GM23248 (cell line): ENCODE data around the gene NDUFS7. TPM values are rescaled to one million over a fixed set of nuclear protein-coding genes. Genes with fewer than 3 reads are reported as not detected.

ENCODE experiments used
- DNase-seq: peaks from one replicate; pipeline ENCODE4 v3.0.0-alpha.2; 2015
- H2AFZ ChIP-seq: fragments of 200-600 bp; sonication (generic); 2 replicates; pipeline ENCODE4 v1.6.1; 2016; ENCODE audit warnings: antibody characterized with exemption
- H3F3A ChIP-seq: fragments of 200-600 bp; sonication (generic); 2 replicates; pipeline ENCODE4 v1.6.1; 2016; ENCODE audit warnings: mild to moderate bottlenecking, antibody characterized with exemption, mixed run types; ENCODE audit not compliant: insufficient read depth
- H3K27ac ChIP-seq: fragments of 200-600 bp; sonication (generic); 2 replicates; pipeline ENCODE4 v1.5.1; 2016; ENCODE audit warnings: mild to moderate bottlenecking
- H3K27me3 ChIP-seq: fragments of 200-600 bp; sonication (generic); replicated peaks from 2 replicates; pipeline ENCODE4 v1.6.1; 2016; ENCODE audit warnings: mild to moderate bottlenecking; ENCODE audit not compliant: insufficient read depth
- H3K36me3 ChIP-seq: fragments of 200-600 bp; sonication (generic); 2 replicates; pipeline ENCODE4 v1.6.1; 2016; ENCODE audit warnings: low read depth, mild to moderate bottlenecking
- H3K4me1 ChIP-seq: fragments of 200-600 bp; sonication (generic); 2 replicates; pipeline ENCODE4 v1.6.1; 2016; ENCODE audit warnings: mild to moderate bottlenecking; ENCODE audit not compliant: insufficient read depth
- H3K4me2 ChIP-seq: fragments of 200-600 bp; sonication (generic); one replicate; pipeline ENCODE4 v1.6.1; 2016; ENCODE audit warnings: mild to moderate bottlenecking; ENCODE audit not compliant: unreplicated experiment
- H3K4me3 ChIP-seq: fragments of 200-600 bp; sonication (generic); 2 replicates; pipeline ENCODE4 v1.5.1; 2016; ENCODE audit warnings: mild to moderate bottlenecking
- H3K79me2 ChIP-seq: fragments of 200-600 bp; sonication (generic); 2 replicates; pipeline ENCODE4 v1.6.1; 2016; ENCODE audit warnings: mild to moderate bottlenecking; ENCODE audit not compliant: insufficient read depth
- H3K9ac ChIP-seq: fragments of 200-600 bp; sonication (generic); 2 replicates; pipeline ENCODE4 v1.6.1; 2016; ENCODE audit warnings: mild to moderate bottlenecking
- H3K9me2 ChIP-seq: fragments of 200-600 bp; sonication (generic); 2 replicates; pipeline ENCODE4 v1.6.1; 2016; ENCODE audit warnings: mixed run types, mild to moderate bottlenecking, moderate library complexity; ENCODE audit not compliant: insufficient read depth
- H3K9me3 ChIP-seq: fragments of 200-600 bp; sonication (generic); one replicate; pipeline ENCODE4 v1.6.1; 2017; ENCODE audit warnings: low read depth
- H4K20me1 ChIP-seq: fragments of 200-600 bp; sonication (generic); 2 replicates; pipeline ENCODE4 v1.6.0; 2016; ENCODE audit not compliant: insufficient read depth
- EZH2 ChIP-seq: fragments of 200-600 bp; sonication (generic); IDR thresholded peaks from 2 replicates; pipeline ENCODE4 v1.6.1; 2018; ENCODE audit warnings: antibody characterized with exemption, mild to moderate bottlenecking; ENCODE audit not compliant: insufficient read depth, poor library complexity, severe bottlenecking
- EZH2phosphoT487 ChIP-seq: fragments of 200-600 bp; sonication (generic); IDR thresholded peaks from 2 replicates; pipeline ENCODE4 v1.6.1; 2018; ENCODE audit warnings: antibody characterized with exemption, moderate library complexity, mild to moderate bottlenecking, low read depth; ENCODE audit not compliant: insufficient read depth
- WGBS, 2 experiments: methylation state at CpG; one replicate each; pipeline ENCODE4 v1.1.6; 2015 to 2017; ENCODE audit warnings: low lambda C conversion rate in 2 of 2, low coverage in 1 of 2; ENCODE audit errors: missing lambda C conversion rate in 2 of 2; 5-methylcytosine and 5-hydroxymethylcytosine counted together
- in situ Hi-C: fragments of 300-500 bp; cut with MboI; formaldehyde crosslinking; loops from 2 replicates; pipeline ENCODE4 v1.15.0; 2020
- polyA plus RNA-seq: library from polyadenylated mRNA; unstranded; fragments of >200 nt; fragmentation: Nextera tagmentation; extraction: Ambion mirVana; gene quantifications from 2 replicates; pipeline ENCODE4 v1.2.1, GENCODE V29; 2016
- total RNA-seq: library from RNA; depleted of rRNA; stranded (reverse); fragments of >200 nt; shearing (Covaris generic); gene quantifications from 2 replicates; pipeline ENCODE4 v1.2.3, GENCODE V29; 2014

The NDUFS7 gene
- total and polyA plus RNA-seq, 2 experiments from 2014 or later: 67.1 to 173 TPM

- Histone ChIP-seq H3K9me3 (no peaks in the 10 kb centered on the region), H3F3A (peaks cover 9% of the 10 kb centered on the region), H3K4me3 (no peak overlapping the region), H3K79me2 (peaks cover 51% of the 10 kb centered on the region), H3K4me1 (no peaks in the 10 kb centered on the region), H3K27me3 (no peaks in the 10 kb centered on the region), H4K20me1 (no peaks in the 10 kb centered on the region), H3K9me2 (no peaks in the 10 kb centered on the region), H3K9ac (no peak overlapping the region), H3K36me3 (peaks cover 15% of the 10 kb centered on the region), H3K4me2 (no peak overlapping the region), H2AFZ (no peak overlapping the region), H3K27ac (no peak overlapping the region)
- WGBS, 2 experiments: 88 to 90% methylated on average over 24 of the region's 24 CpGs
- in situ Hi-C loops: no loop called here
- DNase-seq: no peak
- no peak for TF ChIP-seq EZH2phosphoT487
- no peak for TF ChIP-seq EZH2
Observed at GRCh38 chr19:1431759-1432506, 48.2 kb downstream of the NDUFS7 start.

- peaks cover 15% of the 10 kb centered on the region for H3K36me3 ChIP-seq
- H4K20me1 ChIP-seq: no peaks in the 10 kb centered on the region
- H3K27ac ChIP-seq: no peak overlapping the region
- no peak for TF ChIP-seq EZH2
- no peak for TF ChIP-seq EZH2phosphoT487
- H2AFZ ChIP-seq: no peak overlapping the region
- no peak overlapping the region for H3K4me2 ChIP-seq
- no peak overlapping the region for H3K4me3 ChIP-seq
- no peaks in the 10 kb centered on the region for H3K9me2 ChIP-seq
- no peaks in the 10 kb centered on the region for H3K9me3 ChIP-seq
- in situ Hi-C loops: no loop called here
- H3K27me3 ChIP-seq: no peaks in the 10 kb centered on the region
- 97 to 98% methylated on average over 7 to 16 of the region's 16 CpGs for WGBS, 2 experiments
- peaks cover 14% of the 10 kb centered on the region for H3F3A ChIP-seq
- H3K9ac ChIP-seq: no peak overlapping the region
- no peaks in the 10 kb centered on the region for H3K4me1 ChIP-seq
- peaks cover 46% of the 10 kb centered on the region for H3K79me2 ChIP-seq
- DNase-seq: no peak
Observed at GRCh38 chr19:1432507-1432887, 48.8 kb downstream of the NDUFS7 start.

GRCh38 chr19:1433119-1434039 lies 49.7 kb downstream of the NDUFS7 start:
- Histone ChIP-seq H3K27me3 (no peaks in the 10 kb centered on the region), H3K4me3 (no peak overlapping the region), H3K9me2 (no peaks in the 10 kb centered on the region), H3K9me3 (no peaks in the 10 kb centered on the region), H3K4me1 (no peaks in the 10 kb centered on the region), H3K27ac (no peak overlapping the region), H3K79me2 (peaks cover 39% of the 10 kb centered on the region), H3K9ac (no peak overlapping the region), H4K20me1 (no peaks in the 10 kb centered on the region), H3K36me3 (peaks cover 11% of the 10 kb centered on the region), H3K4me2 (no peak overlapping the region), H3F3A (peaks cover 19% of the 10 kb centered on the region), H2AFZ (no peak overlapping the region)
- in situ Hi-C loops: no loop called here
- TF ChIP-seq EZH2 (no peak), EZH2phosphoT487 (no peak)
- no peak for DNase-seq
- WGBS, 2 experiments: 91 to 92% methylated on average over 34 to 47 of the region's 47 CpGs

GRCh38 chr19:1434040-1434366 lies 50.3 kb downstream of the NDUFS7 start:
- in situ Hi-C loops: no loop called here
- no peaks in the 10 kb centered on the region for H4K20me1 ChIP-seq
- H3K27ac ChIP-seq: no peak overlapping the region
- no peak overlapping the region for H2AFZ ChIP-seq
- TF ChIP-seq EZH2 (no peak), EZH2phosphoT487 (no peak)
- 92 to 93% methylated on average over 17 of the region's 17 CpGs for WGBS, 2 experiments
- H3K4me1 ChIP-seq: no peaks in the 10 kb centered on the region
- peaks cover 19% of the 10 kb centered on the region for H3F3A ChIP-seq
- DNase-seq: no peak
- peaks cover 10% of the 10 kb centered on the region for H3K36me3 ChIP-seq
- H3K79me2 ChIP-seq: peaks cover 39% of the 10 kb centered on the region
- H3K9me2 ChIP-seq: no peaks in the 10 kb centered on the region
- no peaks in the 10 kb centered on the region for H3K9me3 ChIP-seq
- H3K4me2 ChIP-seq: no peak overlapping the region
- no peak overlapping the region for H3K4me3 ChIP-seq
- H3K27me3 ChIP-seq: no peaks in the 10 kb centered on the region
- H3K9ac ChIP-seq: no peak overlapping the region
